Kidney tubule cell (primary cell): ENCODE results near the gene OXT.
"Not testable (repeated sequence)": the region's sequence is repeated elsewhere in the genome, so short reads cannot be mapped to it uniquely, and the experiment has no call there.

Experiments used
- DNase-seq: peaks from one replicate; pipeline ENCODE4 v3.0.0-alpha.2; 2018; ENCODE audit warnings: low spot score

Gene OXT

GRCh38 chr20:3051385-3052019, 19.9 kb upstream of the OXT start:
- DNase-seq, result no peak

DNA sequence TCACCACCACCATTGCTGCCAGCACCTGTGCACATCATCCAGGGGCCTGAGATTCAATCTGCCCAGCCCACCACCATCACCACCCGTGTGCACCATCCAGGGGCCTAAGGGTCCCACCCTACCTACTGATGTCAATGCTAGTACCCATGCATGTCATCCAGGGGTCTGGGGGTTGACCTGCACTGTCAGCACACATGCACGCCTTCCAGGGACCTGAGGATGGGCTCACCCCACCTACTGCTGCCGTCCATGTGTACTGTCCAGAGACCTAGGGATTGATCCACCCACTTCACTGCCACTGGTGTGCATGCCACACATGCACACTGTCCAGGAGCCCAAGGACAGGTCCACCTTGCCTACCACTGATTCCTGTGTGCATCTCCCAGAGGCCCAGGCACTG, 11.9 kb upstream of the OXT start:
- no peak for DNase-seq

DNA sequence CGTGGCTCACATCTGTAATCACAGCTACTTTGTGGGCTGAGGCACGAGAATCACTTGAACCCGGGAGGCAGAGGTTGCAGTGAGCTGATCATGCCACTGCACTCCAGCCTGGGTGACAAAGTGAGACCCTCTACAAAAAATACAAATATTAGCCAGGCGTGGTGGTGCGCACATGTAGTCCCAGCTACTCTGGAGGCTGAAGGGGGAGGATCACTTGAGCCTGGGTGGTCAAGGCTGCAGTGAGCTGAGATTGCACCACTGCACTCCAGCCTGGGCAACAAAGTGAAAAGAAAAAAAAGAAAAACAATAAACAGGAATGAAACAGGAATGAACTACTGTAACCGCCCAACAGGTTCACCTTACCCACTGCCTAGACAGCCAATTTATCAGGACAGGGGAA, 7.3 kb upstream of the OXT start:
- DNase-seq, result not testable (repeated sequence)

DNA sequence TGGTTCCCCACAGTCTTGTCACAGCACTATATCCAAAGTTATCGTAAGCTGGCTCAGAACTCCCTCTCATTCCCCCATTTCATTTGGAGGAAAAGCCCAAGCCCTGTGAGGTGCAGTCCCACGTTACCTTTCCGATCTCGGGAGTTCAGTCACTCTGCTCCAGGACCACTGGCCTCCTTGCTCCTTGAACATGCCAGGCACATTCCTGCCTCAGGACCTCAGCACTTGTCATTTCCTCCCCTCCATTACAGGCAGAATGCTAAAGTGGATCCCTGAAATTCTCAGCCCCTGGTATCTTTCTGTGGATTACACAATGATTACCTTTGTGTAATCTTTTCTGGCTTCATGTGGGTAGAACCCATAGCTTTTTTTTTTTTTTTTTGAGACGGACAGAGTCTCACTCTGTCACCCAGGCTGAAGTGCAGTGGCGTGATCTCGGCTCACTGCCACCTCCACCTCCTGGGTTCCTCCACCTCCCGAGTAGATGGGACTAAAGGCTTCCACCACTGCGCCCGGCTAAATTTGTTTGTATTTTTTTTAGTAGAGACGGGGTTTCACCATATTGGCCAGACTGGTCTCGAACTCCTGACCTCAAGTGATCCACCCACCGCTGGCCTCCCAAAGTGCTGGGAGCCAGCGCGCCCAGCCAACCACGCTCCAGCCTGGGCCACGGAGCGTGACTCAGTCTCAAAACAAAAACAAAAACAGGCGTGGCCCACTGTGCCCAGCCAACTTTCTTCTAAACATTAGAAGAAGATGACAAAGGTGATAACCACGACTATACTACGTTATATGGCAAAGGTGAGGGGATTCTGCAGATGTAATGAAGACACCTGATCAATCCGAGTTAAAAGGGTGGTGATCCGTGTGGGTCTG, 4.0 kb upstream of the OXT start:
- no peak for DNase-seq

DNA sequence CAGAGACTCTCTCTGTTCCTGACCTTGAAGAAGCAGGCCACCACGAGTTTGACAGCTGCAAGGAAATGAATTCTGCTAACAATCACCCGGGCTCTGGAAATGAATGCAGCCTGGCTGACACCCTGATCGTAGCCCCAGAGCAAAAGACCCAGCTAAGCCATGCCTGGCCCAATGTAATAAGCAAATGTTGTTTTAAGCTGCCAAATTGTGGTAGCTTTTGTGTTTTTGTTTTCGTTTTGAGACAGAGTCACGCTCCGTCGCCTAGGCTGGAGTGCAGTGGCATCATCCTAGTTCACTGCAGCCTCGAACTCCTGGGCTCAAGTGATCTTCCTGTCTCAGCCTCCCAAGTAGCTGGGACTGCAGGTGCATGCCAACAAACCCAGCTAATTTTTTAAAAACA, 3.3 kb upstream of the OXT start:
- DNase-seq, result no peak

DNA sequence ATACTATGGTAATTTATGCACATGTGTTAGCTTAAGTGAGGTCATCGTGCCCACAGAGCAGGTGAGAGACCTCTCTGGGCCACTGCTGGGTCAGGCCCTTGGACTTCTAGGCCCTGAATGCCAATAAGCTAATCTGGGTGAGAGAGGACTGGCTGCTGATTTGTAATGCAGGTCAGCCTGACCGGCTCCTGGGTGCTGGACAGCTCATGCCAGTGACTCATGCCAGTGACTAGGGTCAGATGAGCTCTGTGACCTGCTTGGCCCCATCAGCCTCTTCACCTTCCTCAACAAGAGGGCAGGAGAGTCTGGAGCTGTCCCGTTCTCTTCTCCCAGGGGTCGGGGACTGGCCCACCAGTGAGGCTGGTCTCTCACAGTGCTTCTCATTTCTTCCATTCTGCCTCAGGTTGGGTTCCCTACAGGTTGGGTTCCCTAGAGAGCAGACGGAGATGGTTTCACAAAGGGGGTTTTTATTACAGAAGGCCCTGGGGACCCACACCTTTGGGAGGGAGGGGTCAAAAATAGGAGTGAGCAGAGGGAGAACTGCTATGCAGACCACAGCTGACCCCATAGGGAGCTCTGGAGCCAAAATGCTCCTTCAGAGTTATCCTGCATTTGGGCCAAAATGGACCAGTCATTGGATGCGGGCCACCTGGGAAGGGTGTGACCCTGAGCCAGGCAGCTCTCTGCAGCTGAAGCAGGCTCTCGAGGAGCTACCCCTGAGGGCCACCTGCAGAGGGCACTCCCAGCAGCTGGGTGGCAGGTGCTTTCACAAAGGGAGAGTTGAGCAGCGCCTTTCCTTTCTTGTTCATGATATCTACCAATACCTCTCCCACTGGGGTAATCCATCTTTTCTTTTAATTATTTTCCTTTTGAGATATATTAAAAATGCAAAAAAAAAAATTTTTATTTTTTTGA, 2.2 kb upstream of the OXT start:
- DNase-seq, result peak; percentile 83

GRCh38 chr20:3070725-3071124, 695 bp upstream of the OXT start:
- DNase-seq, result no peak

GRCh38 chr20:3071266-3071609, 182 bp upstream of the OXT start:
- DNase-seq, result no peak

DNA sequence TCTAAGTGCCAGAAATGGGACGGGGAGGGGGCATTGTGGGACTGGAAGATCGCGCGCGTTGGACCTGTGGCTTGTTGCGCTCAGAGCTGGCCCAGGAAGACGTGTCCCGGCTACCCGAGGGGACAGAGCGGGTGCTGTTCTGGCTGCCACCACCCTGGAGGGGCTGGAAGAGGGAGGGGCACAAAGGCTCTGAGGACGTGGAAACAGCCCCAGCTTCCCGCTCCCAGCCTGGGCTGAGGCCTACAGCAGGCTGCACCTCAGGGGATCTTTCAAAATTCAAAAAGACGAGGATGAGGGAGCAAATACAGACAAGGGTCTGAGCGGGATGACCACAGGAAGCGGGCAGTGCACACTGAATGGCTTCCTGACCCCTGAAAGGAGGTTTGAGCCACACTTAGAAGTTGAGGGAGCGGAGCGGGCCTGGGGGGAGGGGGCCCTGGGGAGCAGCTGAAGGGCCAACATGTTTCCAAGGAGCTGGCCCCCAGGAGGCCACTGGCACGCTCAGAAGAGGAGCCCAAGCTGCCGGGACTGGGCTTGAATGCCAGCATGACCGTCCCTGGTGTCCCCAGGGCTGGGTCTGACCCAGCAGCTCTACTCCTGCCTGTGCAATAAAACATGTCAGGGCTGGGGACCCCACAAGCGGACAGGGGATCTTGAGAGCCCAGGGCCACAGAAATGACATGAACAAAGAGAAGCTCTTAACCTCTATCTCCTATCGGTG, 1.3 kb downstream of the OXT start:
- DNase-seq, result no peak

DNA sequence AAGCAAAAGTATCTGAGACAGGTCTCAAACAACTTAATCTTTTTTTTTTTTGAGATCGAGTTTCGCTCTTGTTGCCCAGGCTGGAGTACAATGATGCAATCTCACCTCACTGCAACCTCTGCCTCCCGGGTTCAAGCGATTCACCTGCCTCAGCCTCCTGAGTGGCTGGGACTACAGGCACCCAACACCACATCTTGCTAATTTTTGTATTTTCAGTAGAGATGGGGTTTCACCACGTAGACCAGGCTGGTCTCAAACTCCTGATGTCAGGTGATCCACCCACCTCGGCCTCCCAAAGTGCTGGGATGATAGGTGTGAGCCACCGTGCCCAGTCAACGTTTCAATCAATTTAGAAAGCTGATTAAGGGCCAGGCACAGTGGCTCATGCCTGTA, 1.8 kb downstream of the OXT start:
- DNase-seq, result not testable (repeated sequence)

GRCh38 chr20:3074812-3075211, 3.4 kb downstream of the OXT start:
- DNase-seq, result no peak

- DNase-seq, result not testable (repeated sequence)
Measured at GRCh38 chr20:3075315-3075714, 3.9 kb downstream of the OXT start.

DNA sequence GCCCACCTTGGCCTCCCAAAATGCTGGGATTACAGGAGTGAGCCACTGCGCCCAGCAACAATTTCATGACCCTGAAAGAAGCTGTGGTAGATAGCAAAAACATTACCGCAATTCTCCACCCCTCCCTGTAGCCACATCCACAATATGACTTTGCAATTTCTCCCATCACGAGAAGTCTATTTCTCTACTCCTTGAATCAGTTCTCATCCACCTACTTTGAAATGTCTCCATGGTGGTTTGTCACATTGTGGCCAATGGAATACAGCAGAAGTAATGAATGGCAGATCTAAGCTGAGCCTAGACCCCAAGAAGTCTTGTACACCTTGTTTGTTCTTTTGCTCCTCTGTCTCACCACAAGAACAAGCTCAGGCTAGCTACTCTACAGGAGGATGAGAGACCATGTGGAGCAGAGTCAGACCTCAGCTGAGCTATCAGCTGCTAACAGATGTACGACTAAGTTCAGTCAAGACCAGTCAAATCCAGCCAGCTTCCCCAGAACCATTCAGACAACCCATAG, 6.3 kb downstream of the OXT start:
- no peak for DNase-seq

- DNase-seq, result peak; percentile 68
Measured at GRCh38 chr20:3080939-3081388, 9.5 kb downstream of the OXT start.

GRCh38 chr20:3081641-3082040, 10.2 kb downstream of the OXT start:
- DNase-seq, result no peak

- DNase-seq, result no peak
Measured at GRCh38 chr20:3082306-3082951, 11.0 kb downstream of the OXT start.

DNA sequence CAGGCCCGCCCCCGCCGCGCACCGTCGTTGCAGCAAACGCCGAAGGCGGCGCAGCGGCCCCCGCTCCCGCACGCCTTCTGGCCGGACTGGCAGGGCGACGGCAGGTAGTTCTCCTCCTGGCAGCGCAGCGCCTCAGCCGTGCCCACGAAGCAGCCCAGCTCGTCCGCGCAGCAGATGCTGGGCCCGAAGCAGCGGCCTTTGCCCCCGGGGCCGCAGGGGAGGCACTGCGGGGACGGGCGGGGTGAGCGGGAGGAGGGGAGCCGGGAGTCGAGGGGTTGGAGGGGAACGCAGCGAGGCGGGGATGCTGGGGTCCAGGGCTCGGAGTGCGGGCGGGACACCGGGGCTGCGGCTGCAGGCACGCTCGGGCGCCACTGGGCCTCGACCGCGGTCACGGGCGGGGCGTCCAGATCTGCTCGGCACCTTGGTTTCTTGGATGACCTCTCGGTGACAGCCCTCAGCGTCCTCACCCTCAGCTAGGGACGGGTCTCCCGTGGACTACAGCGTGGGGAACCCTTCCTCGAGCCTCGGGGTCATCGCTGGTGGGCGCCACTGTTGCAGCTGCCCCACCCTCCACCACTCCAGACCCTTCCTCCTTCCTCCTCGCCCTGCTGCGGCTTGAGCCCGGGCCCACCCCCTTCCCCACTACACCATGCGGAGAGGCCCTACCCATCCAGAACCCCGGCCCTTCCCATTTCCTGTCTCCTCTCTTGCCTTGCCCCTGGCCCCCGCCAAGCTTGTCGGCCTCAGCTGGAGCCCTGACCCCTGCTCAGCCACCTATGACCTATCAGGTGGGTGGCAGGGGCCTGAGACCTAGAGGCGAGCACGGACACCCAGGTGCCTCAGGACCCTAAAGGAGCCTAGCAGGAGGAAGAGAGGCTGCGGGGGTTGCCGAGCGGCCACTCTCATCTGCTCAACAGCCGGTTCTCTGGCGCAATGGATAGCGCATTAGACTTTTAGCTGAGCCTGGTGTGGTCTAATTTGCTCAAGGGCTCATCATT, 11.8 kb downstream of the OXT start:
- DNase-seq, result no peak

- no peak for DNase-seq
Measured at GRCh38 chr20:3084283-3084985, 13.0 kb downstream of the OXT start, which contains the start of gene AVP. Gene AVP, minus strand, starts transcription at chr20:3084724. Its CDS starts 50 bp downstream, at chr20:3084674.

GRCh38 chr20:3084986-3085360, 13.6 kb downstream of the OXT start:
- DNase-seq, result no peak
